Chondrocyte (in vitro differentiated cells): ENCODE data around the gene LRRC63. TPM values are rescaled to one million over a fixed set of nuclear protein-coding genes. Genes with fewer than 3 reads are reported as not detected.

ENCODE experiments used
- DNase-seq: peaks from one replicate; pipeline ENCODE4 v3.0.0; 2021; ENCODE audit warnings: mixed read lengths, low spot score
- H3K27ac Mint-ChIP-seq: one replicate; pipeline ENCODE4 v1.8.0; 2021; ENCODE audit warnings: mild to moderate bottlenecking, moderate library complexity, mixed read lengths; ENCODE audit not compliant: unreplicated experiment
- H3K27me3 Mint-ChIP-seq: 2 replicates; pipeline ENCODE4 v1.8.0; 2021; ENCODE audit warnings: low read depth, mixed read lengths
- H3K36me3 Mint-ChIP-seq: 2 replicates; pipeline ENCODE4 v1.8.0; 2021; ENCODE audit warnings: low read depth, mixed read lengths
- H3K4me1 Mint-ChIP-seq: 2 replicates; pipeline ENCODE4 v1.8.0; 2021; ENCODE audit warnings: low read depth, mild to moderate bottlenecking, mixed read lengths
- H3K4me3 Mint-ChIP-seq: one replicate; pipeline ENCODE4 v1.8.0; 2021; ENCODE audit warnings: mild to moderate bottlenecking, moderate library complexity, mixed read lengths; ENCODE audit not compliant: unreplicated experiment
- H3K9me3 Mint-ChIP-seq: 2 replicates; pipeline ENCODE4 v1.8.0; 2021; ENCODE audit warnings: low read depth, mixed read lengths
- total RNA-seq: library from RNA; stranded (reverse); gene quantifications from 3 replicates; pipeline ENCODE4 v1.2.1, GENCODE V29; 2021
- TF ChIP-seq, protein P1 (sequence below): fragments of 200-600 bp; sonication (generic); IDR thresholded peaks from 2 replicates; pipeline ENCODE4 v1.5.0; 2021; ENCODE audit warnings: antibody characterized with exemption, mild to moderate bottlenecking, moderate library complexity

The LRRC63 gene
- total RNA-seq, 1 donor from 2014 or later: 0.15 TPM

DNA sequence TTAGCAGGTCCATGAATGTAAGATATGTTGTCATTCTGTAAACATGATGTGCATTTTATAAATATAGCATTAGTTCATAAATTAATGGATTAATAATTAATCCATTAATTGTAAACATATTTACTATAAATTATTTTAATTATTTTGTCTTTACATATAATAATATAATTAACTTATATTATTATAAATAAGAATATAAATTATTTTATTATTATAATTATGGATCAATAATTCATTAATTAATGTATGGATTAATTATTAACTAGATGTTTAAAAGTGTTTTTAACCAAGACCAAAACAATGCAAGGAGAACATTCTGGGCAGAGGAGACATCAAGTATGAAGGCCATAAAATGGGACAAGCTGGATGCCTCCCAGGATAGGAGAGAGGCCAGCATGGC lies 103.3 kb downstream of the LRRC63 start:
- Mint-ChIP-seq H3K27me3 (peaks cover 2% of the 10 kb centered on the region), H3K4me1 (no peaks in the 10 kb centered on the region)
- TF ChIP-seq, protein P1, sequence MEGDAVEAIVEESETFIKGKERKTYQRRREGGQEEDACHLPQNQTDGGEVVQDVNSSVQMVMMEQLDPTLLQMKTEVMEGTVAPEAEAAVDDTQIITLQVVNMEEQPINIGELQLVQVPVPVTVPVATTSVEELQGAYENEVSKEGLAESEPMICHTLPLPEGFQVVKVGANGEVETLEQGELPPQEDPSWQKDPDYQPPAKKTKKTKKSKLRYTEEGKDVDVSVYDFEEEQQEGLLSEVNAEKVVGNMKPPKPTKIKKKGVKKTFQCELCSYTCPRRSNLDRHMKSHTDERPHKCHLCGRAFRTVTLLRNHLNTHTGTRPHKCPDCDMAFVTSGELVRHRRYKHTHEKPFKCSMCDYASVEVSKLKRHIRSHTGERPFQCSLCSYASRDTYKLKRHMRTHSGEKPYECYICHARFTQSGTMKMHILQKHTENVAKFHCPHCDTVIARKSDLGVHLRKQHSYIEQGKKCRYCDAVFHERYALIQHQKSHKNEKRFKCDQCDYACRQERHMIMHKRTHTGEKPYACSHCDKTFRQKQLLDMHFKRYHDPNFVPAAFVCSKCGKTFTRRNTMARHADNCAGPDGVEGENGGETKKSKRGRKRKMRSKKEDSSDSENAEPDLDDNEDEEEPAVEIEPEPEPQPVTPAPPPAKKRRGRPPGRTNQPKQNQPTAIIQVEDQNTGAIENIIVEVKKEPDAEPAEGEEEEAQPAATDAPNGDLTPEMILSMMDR: no peak

DNA sequence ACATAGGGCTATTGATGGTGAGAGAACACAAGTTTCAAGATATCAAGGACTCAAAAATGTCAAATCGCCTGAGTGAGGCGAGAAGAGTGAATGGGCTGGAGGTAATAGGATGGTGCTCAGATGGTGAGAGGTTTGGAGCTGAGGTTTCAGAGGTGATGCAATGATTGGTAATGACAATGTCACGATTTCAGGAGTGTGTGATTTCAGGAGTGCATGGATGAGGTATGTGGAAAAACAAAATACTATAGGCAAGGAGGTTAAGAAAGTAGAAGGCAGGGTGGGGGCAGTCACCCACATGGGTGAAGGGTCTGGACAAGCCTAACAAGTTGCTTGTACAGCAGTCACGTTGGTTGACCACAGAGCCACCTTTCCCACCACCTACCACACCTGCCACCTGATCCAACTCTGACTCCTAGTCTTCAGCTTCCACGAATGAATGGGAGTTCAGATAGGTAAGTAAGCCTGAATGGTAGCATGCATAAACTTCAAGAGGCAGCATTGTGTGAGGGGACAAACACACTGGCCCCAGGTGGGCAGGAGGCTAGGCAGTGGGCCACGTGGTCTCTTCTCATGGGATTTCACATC lies 103.9 kb downstream of the LRRC63 start:
- H3K4me3 Mint-ChIP-seq: no peak overlapping the region
- H3K9me3 Mint-ChIP-seq: peaks cover 5% of the 10 kb centered on the region
- H3K36me3 Mint-ChIP-seq: peaks cover 4% of the 10 kb centered on the region
- TF ChIP-seq, protein P1: no peak
- no peak overlapping the region for H3K27ac Mint-ChIP-seq
- H3K4me1 Mint-ChIP-seq: no peaks in the 10 kb centered on the region
- no peak for DNase-seq
- peaks cover 2% of the 10 kb centered on the region for H3K27me3 Mint-ChIP-seq

More for the DNA sequence above, 103.3 kb downstream of the LRRC63 start:
- no peak overlapping the region for H3K27ac Mint-ChIP-seq
- peaks cover 6% of the 10 kb centered on the region for H3K36me3 Mint-ChIP-seq
- H3K9me3 Mint-ChIP-seq: peaks cover 10% of the 10 kb centered on the region
- H3K4me3 Mint-ChIP-seq: no peak overlapping the region
- no peak for DNase-seq

DNA sequence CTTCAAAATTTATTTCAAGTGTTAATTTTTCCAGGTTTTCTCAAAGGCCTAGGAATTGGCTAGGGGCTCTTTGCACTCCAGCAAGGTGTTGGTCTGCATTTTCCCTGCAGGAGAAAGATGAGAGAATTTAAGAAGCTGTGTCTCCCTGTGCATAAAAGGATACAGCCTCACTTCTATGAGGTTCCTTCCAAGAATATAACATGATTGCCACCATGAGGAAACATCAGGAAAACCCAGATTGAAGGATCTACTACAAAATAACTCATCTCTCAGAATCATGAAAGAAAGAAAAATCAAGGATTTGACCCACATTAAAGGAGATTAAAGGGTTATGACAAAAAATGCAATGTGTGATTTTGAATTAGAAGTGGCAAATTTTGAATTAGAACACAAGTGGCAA lies 105.4 kb downstream of the LRRC63 start:
- no peak overlapping the region for H3K27ac Mint-ChIP-seq
- DNase-seq: no peak
- no peaks in the 10 kb centered on the region for H3K9me3 Mint-ChIP-seq
- peaks cover 2% of the 10 kb centered on the region for H3K36me3 Mint-ChIP-seq
- TF ChIP-seq, protein P1: peak; percentile 71
- H3K4me1 Mint-ChIP-seq: no peaks in the 10 kb centered on the region
- H3K27me3 Mint-ChIP-seq: peaks cover 2% of the 10 kb centered on the region
- no peak overlapping the region for H3K4me3 Mint-ChIP-seq

DNA sequence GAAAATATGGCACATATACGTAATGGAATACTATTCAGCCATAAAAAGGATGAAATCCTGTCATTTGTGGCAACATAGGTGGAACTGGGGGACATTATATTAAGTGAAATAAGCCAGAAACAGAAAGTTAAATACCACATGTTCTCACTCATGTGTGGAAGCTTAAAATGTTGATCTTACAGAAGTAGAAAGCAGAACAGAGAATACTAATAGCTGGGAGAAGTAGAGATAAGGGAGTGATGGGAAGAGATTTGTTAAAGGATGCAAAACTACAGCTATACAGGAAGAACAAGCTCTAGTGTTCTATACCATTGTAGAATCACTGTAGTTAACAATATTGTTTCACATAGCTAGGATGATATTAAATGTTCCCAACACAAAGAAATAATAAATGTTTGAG lies 107.3 kb downstream of the LRRC63 start:
- DNase-seq: no peak
- H3K27me3 Mint-ChIP-seq: peaks cover 2% of the 10 kb centered on the region
- no peaks in the 10 kb centered on the region for H3K9me3 Mint-ChIP-seq
- H3K4me3 Mint-ChIP-seq: no peak overlapping the region
- no peak overlapping the region for H3K27ac Mint-ChIP-seq
- TF ChIP-seq, protein P1: no peak
- peaks cover 2% of the 10 kb centered on the region for H3K36me3 Mint-ChIP-seq
- H3K4me1 Mint-ChIP-seq: no peaks in the 10 kb centered on the region

DNA sequence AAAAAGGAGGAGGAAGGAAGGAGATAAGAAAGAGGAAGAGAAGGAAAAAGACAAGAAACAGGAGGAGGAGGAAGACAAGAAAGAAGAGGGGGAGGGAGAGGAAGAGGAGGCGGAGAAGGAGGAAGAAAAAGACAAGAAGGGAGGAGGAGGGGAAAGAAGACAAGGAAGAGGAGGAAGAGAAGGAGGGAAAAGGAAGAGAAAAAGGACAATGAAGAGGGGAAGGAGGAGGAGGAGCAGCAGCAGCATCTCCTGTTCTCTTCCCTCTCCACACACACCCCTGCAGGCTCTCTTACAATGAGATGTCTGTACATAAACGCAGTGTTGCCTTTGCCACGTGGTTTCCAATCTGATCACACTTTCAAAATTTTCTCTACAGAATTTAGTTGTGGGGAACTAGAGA lies 108.7 kb downstream of the LRRC63 start:
- Mint-ChIP-seq H3K9me3 (no peaks in the 10 kb centered on the region), H3K27ac (no peak overlapping the region), H3K4me3 (no peak overlapping the region), H3K36me3 (peaks cover 1% of the 10 kb centered on the region), H3K27me3 (peaks cover 2% of the 10 kb centered on the region), H3K4me1 (no peaks in the 10 kb centered on the region)
- DNase-seq: no peak
- TF ChIP-seq, protein P1: no peak
